GM19238 (cell line): ENCODE measurements around the gene MECR.

ENCODE experiments used
- DNase-seq: peaks from one replicate; pipeline ENCODE4 v3.0.0; 2011; ENCODE audit warnings: low spot score; ENCODE audit not compliant: insufficient read length

The MECR gene, protein sequence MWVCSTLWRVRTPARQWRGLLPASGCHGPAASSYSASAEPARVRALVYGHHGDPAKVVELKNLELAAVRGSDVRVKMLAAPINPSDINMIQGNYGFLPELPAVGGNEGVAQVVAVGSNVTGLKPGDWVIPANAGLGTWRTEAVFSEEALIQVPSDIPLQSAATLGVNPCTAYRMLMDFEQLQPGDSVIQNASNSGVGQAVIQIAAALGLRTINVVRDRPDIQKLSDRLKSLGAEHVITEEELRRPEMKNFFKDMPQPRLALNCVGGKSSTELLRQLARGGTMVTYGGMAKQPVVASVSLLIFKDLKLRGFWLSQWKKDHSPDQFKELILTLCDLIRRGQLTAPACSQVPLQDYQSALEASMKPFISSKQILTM

DNA sequence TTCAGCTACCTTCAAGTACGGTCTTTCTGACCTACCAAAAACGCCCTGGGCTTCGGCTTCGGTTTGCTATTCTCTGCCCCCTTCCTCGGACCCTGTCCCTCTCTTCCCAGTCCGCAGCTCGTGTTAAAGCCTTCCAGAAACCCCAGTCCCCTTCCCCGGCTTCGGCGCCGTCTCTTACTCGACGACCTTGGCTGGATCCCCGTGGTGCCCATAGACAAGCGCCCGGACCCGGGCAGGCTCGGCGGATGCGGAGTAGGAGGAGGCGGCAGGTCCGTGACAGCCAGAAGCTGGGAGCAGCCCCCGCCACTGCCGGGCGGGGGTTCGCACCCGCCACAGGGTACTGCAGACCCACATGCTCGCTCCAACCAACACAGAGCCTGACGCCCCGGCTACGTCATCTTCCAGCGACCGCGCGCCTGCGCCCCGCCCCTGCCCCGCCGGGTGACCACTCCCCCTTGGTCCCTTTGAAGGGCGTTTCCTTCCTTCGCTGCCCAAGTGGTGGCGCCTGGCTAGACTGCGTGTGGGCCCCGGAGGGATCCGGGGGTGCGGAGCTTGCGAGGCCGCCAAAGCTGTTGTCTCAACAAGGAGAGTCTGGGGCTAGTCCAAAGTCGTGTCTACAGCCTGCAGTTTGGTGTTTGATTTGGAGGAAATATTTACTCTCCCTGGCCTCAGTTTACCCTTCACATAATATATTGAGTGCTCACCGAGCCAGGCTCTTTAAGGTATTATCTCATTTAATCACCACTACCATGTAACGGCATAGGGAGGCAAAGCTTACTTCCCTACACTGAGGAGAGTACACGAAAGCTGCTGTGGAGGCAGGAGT is at the start of gene MECR:
TSS of gene MECR (minus strand) at position 382 of the 826 bp plus-strand sequence. CDS start at position 354, 28 bp downstream.
- peak; percentile 97 for DNase-seq

DNA sequence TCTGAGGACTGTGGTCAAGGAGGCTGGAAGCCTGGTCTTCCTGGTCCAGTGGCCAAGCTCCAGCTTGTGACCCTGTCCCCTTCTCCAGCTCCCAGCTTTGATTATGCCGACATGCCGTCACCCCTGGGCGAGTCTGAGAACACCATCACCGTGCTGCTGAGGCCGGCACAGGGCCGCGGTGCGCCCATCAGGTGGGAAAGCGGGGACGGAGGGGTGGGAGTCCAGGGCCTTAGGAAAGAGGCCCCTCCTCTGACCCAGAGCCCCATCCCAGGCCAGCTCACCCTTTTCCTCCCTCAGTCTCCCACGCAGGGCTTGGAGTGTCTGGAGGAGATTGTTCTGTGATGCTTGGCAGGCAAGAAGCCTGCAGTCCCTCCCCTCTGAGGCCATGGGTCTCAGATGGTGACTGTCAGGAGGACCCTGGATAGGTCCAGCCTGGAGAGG is 49.2 kb upstream of the MECR start:
- no peak for DNase-seq

DNA sequence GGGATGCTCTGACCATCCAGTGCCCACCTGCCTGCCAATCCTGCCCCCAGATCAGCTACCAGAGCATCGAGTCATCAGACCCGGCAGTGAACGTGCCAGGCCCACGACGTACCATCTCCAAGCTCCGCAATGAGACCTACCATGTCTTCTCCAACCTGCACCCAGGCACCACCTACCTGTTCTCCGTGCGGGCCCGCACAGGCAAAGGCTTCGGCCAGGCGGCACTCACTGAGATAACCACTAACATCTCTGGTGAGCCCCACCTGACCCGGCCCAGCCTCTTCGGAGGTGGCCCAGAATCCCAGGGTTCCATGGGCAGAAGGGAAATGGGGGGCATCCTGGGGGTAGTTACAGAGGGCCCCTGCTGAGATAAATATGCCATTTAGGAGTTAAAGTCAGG is 48.7 kb upstream of the MECR start:
- DNase-seq: no peak

DNA sequence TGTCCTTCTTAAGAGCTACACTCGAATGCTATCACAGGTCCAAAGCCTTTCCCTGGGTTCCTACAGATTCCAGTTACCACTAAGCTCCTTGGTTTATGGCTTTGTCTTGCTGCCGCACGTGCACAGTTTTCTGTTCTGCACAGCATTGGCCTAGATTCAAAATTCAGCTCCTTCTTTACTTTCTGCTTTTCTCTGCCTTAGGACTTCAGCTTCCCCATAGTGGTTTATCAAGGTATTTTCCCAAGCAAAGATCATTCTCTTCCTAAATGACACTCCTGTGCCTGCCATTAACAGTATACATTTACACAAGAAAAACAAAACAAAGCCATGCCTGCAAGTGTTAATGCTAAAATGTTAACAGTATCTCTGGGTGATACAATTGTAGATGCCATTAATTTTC is 47.4 kb upstream of the MECR start:
- DNase-seq: no peak

DNA sequence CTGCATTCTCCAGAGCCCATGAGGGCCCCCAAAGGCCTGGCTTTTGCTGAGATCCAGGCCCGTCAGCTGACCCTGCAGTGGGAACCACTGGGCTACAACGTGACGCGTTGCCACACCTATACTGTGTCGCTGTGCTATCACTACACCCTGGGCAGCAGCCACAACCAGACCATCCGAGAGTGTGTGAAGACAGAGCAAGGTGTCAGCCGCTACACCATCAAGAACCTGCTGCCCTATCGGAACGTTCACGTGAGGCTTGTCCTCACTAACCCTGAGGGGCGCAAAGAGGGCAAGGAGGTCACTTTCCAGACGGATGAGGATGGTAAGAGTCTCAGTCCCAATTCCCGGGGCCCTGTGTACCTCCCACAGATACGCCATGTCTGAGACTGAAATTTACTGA is 44.7 kb upstream of the MECR start:
- no peak for DNase-seq

DNA sequence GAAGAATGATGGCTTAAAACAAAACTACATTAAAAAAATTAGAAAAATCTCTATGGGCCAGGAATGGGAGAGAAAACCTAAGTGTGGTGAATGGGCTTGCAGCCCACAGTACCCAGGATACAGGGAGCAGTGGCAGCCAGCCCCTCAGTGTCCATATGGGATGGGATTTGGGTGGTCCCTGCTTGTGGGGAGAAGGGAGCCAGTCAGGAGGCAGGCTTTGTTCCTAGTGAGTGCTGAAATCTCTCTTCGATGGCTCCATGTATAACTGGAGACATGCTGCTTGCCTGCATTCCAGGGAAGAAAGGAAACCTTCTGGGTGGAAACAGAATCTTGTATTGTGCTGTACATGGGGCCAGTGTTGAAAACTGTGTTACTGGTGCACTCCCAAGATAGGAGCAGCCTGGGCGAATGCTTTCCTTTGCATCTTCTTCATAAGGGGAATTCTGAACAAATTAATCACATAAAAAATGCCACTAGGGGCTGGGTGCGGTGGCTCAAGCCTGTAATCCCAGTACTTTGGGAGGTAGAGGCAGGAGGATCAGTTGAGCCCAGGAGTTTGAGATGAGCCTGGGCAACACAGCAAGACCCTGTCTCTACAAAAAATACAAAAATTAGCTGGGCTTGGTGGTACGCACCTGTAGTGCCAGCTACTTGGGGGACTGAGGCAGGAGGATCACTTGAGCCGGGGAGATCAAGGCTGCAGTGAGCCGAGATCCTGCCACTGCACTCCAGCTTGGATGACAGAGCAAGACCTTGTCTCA is 41.6 kb upstream of the MECR start:
- DNase-seq: no peak

DNA sequence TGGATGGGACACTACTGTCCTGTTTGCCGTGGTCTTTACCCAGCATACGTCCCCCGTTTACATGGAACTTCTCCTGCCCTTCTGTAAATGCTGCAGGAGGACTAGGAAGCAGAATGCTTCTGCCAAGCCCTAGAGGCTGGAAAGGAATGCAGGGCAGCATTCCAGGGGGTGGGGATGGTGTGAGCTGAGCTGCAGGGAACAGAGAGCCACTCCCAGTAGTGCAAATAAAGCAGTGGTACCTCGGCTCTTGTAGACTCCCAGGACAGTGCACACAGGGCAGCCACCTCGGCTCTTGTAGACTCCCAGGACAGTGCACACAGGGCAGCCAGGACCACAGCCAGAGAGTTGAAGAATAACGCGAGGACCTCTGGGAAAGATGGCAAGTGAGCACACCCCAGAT is 41.0 kb upstream of the MECR start:
- no peak for DNase-seq

DNA sequence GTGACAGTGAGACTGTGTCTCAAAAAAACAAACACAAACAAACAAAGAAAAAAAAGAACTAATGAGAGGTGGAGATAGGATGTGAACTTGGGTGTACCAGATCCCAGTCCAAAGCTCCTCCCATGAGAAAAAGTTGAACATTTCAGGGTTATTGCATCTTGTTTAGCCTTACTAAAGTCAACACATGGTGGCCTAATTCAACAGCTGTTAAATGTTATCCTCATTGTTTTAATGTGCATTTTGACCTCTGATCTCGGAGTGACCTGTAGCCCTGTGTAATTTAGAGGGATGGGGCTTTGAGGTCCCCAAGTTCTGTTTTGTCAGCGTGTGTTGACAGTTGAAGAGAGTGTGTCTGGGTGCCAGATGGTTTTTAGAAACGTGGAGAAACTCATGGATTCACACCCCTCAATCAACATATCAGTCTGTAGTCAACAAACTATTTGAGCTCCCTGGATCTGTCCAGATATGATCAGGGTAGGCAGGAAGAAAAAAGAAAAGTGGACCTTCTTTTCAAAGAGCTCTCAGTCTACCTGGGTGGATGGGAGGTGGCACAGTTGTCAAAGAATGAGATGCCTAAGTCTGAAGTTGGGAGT is 40.3 kb upstream of the MECR start:
- no peak for DNase-seq

DNA sequence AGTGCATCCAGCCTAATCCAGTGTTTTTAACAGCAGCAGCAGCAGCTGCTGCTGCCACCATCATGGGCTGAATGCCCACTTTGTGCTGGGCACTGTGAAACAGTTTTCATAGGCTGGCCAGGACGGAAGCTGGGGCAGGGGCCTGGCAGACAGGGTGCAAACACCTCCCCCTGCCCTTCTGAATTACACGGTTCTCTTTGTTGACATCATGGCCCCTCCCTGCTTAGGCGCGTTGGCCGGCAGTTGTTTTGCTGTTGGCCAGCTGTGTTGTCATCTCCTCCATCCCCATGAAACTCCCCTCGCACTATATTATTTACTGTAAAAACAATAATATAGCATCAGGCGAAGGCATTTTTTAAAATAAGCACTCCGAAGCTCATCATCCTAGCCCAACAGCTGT is 38.6 kb upstream of the MECR start:
- DNase-seq: no peak

DNA sequence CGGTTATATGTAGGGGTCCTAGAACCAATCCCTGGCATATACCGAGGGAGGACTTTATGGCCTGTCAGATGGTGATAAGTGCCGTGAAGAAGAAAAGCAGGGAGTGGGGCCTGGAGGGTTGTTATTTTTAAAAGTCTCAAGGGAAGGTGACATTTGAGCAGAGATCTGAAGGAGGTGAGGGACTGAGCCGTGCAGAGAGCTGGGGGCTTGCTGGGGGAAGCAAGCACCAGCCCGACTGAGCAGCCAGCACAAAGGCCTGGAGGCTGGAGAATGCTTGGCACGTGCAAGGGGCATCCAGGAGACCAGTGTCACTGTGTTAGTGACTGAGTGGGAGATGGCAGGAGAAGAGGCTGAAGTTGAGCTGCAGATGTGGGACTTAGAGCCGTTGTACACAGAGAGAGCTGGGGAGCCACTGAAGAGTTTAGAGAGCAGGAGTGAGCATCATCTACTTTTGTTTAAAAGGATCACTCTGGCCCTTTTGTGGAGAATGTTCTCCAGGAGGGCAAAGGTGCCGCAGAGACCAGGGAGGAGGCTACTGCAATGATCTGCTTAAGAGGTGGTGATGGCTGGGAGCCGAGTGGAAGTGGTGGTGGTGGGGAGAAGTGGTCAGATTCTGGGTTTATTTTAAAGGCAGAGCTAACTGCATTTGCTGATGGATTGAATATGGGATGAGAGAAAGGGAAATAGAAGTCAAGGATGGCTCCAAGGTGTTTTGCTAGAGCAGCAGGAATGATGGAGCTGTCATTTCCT is 36.8 kb upstream of the MECR start:
- DNase-seq: no peak

DNA sequence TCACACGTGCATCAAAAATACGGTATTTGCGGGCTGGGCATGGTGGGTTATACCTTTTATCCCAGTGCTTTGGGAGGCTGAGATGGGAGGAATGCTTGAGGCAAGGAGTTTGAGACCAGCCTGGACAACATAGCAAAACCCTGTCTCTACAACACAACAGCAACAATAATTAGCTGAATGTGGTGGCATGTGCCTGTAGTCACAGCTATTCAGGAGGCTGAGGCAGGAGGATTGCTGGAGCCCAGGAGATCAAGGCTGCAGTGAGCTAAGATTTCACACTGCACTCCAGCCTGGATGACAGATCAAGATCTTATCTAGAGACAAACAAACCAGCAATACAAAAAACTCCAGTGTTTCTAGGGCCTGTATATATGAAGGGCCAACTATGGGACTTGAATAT is 36.2 kb upstream of the MECR start:
- no peak for DNase-seq

DNA sequence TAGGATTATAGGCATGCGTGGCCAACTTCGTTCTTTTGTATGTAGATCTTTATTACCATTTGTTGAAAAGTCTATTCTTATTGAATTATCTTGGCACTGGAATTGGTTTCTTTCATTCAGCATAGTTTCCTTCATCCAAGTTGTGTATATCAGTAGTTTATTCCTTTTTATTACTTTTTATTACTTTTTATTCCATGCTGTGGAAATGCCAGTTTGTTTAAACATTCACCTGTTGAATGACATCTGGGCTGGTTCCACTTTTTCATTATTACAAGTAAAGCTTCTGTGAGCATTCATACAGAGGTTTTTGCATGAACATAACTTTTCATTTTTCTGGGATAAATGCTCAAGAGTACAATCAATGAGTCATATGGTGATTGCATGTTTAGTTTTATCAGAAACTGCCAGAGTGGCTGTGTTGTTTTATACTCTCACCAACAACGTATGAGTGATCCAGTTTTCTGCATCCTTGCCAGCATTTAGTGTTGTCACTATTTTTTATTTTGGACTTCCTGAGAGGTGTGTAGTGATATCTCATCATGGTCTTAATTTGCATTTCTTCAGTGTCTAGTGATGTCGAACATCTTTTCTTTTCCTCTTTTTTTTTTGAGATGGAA is 34.1 kb upstream of the MECR start:
- no peak for DNase-seq

DNA sequence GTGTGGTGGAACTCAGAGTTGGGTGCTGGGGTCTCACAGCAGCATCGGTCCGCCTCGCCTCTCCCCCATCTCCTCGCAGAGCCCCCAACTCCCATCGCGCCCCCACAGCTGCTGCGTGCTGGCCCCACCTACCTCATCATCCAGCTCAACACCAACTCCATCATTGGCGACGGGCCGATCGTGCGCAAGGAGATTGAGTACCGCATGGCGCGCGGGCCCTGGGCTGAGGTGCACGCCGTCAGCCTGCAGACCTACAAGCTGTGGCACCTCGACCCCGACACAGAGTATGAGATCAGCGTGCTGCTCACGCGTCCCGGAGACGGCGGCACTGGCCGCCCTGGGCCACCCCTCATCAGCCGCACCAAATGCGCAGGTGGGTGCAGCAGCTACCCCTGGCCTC is 29.8 kb upstream of the MECR start:
- DNase-seq: no peak

DNA sequence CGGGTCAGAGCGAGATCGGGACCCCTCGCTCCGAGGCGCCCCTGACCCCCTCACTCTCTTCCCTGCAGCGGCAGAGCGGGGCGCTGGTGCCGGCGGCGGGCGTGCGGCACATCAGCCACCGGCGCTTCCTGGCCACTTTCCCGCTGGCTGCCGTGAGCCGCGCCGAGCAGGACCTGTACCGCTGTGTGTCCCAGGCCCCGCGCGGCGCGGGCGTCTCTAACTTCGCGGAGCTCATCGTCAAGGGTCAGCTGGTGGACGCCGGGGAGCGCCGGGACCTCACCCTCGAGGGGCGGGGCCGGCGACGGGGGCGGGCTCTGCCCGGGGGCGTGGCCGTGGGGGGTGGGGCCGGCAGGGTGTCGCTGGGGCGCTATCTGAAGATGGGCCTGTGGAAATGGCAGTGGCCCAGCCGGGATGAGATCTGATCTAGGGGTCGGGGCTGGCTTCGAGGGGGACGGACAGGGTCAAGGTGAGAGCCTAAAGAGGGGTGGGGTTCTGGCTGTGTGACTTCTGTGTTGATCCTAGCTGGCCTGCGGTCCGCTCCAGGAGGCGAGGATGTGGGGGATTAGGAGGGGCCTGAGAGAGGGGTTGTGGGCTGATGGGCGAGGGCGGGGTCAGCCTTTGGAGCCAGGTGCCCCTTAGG is 29.2 kb upstream of the MECR start:
- no peak for DNase-seq

DNA sequence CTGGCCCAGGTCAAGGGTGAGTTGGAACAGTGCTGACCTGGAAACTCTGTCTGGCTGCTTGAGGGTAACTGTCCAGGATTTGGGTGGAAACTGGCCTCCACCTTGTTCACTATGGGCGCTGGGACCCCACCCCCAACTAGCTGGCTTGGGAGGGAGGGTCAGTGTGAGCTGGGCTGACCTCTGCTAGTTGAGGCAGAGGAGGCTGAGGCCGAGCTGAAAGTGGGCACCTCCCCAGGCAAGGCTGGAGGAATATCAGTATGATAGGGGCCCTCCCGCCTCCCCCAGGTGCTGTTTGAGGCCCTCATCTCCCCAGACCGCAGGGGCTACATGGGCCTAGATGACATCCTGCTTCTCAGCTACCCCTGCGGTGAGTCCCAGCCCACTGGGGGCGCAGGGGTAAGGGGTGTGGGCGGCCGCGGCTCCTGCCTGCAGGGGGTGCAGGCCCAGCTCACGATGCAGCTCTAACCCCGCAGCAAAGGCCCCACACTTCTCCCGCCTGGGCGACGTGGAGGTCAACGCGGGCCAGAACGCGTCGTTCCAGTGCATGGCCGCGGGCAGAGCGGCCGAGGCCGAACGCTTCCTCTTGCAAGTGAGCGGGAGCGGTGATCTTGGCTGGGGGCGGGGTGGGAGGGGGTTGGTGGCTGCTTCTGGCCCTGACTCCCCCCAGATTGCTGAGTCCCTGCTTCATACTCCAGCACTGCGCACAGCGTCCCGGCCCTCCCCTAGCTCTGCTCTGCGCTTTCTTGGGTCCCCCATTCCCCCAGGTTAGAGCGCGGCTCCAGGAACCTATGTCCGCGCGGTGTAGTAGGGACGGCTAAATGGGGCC is 28.5 kb upstream of the MECR start:
- no peak for DNase-seq

DNA sequence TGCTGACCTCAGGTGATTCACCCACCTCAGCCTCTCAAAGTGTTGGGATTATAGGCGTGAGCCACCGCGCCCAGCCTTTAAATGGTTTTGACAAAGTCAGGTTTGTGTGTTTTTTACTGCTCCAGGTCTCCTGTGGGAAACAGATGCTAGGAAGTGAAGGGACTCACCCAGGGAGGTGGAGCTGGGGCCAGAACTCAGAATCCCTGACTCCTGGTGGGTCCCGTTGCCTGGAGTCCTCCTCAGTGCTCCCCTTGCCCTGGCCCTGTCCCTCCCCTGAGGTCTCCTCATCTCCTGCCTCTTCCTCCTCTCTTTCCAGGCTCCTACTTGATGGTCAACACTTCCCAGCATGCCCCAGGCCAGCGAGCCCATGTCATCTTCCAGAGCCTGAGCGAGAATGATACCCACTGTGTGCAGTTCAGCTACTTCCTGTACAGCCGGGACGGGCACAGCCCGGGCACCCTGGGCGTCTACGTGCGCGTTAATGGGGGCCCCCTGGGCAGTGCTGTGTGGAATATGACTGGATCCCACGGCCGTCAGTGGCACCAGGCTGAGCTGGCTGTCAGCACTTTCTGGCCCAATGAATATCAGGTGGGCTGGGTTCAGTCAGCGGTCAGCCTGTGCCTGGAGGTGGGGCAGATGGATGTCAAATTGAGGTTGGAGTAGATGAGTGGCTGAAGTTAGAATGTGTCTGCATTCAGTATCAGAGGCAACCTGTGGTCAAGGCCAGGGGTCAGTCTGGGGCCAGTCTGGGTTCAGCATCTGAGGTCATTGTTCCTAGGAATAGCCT is 27.6 kb upstream of the MECR start:
- no peak for DNase-seq

DNA sequence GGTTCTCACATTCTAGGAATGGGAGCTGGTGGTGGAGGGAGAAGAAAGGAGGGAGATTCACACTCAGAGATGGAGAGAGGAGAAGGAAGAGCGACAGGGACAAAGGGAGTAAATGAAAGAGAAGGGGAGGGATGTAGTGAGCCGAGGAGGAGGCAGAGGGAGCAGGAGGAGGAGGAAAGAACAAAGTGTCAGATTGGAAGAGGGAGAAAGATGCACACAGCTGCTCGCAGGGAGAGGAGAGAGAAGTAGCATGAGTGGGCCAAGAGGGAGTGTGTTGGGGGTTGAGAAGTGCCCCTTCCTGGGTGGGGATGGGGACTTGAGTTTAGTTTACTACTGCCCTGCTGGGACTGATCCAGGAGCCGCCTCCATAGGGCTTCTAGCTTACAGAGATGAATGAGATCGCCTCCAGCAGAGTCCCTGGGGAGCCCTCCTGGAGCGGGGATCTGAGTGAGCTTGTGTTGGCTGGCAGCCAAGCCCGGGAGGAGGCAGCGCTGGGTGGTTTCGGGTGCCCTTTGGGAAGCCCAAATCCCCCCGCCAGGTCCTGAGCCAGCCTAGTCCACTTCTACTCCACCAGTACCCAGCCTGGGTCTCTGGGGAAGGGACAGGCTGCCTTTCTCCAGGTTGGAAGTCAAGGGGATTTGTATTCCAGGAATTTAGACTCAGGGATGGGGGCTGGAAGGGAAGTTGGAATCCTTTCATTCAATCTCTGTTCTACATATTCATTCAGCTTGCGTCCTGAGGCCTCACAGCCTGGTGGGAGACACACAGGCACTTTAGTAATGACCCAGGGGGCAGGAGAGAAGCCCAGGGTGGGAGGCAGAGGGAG is 26.5 kb upstream of the MECR start:
- DNase-seq: no peak
